ENCODE data around the gene OTOL1.

The OTOL1 gene

GRCh38 chr3:161540594-161540993, 44.0 kb downstream of the OTOL1 start:
- DNase-seq (ENCODE audit: low read depth in 2 of 3, low spot score in 2 of 3) = no peak

GRCh38 chr3:161545824-161546223, 49.2 kb downstream of the OTOL1 start:
- DNase-seq (ENCODE audit: low read depth in 2 of 3, low spot score in 2 of 3) = no peak

GRCh38 chr3:161548301-161548700, 51.7 kb downstream of the OTOL1 start:
- DNase-seq (ENCODE audit: low read depth in 2 of 3, low spot score in 2 of 3) = no peak

GRCh38 chr3:161549261-161549660, 52.7 kb downstream of the OTOL1 start:
- DNase-seq (ENCODE audit: low read depth in 2 of 3, low spot score in 2 of 3) = no peak

GRCh38 chr3:161550491-161551195, 54.0 kb downstream of the OTOL1 start:
- no peak for DNase-seq (ENCODE audit: low read depth in 2 of 3, low spot score in 2 of 3)

- no peak for DNase-seq (ENCODE audit: low read depth in 2 of 3, low spot score in 2 of 3)
Observed at GRCh38 chr3:161551697-161552096, 55.1 kb downstream of the OTOL1 start.

GRCh38 chr3:161552984-161553560, 56.5 kb downstream of the OTOL1 start:
- no peak for DNase-seq (ENCODE audit: low read depth in 2 of 3, low spot score in 2 of 3)
